SK-N-SH (cell line): ENCODE data around the gene GOLGA6L6. TPM values are rescaled to one million over a fixed set of nuclear protein-coding genes. Genes with fewer than 3 reads are reported as not detected.
"Not testable (repeated sequence)": the region's sequence is repeated elsewhere in the genome, so short reads cannot be mapped to it uniquely, and the experiment has no call there.

ENCODE experiments used
- CTCF ChIA-PET: fragments of 300-600, 350-600 bp; formaldehyde crosslinking; extraction: SDS; loops from one replicate; lab custom pipeline; 2021; lab: Yijun Ruan, JAX
- POLR2A ChIA-PET: fragments of 350-600 bp; sonication (Branson Sonifier 250); formaldehyde crosslinking; extraction: SDS; loops from one replicate; lab custom pipeline; 2020; ENCODE audit warnings: antibody characterized with exemption, inconsistent platforms; lab: Yijun Ruan, JAX
- DNase-seq: peaks from one replicate; pipeline ENCODE4 v3.0.0; 2012
- H2AFZ ChIP-seq: fragments of 200-600 bp; sonication (generic); 2 replicates; pipeline ENCODE4 v1.8.1; 2016; ENCODE audit warnings: antibody characterized with exemption, mild to moderate bottlenecking, low read depth
- H3F3A ChIP-seq: fragments of 200-600 bp; sonication (generic); replicated peaks from 2 replicates; pipeline ENCODE3; 2016; ENCODE audit warnings: antibody characterized with exemption, mild to moderate bottlenecking; ENCODE audit not compliant: insufficient read depth
- H3K27ac ChIP-seq, 2 experiments: fragments of 200-500 bp in 1 of 2; fragments of 200-600 bp in 1 of 2; sonication (Bioruptor generic) in 1 of 2; sonication (generic), shearing (Covaris generic) in 1 of 2; 2 replicates each; pipeline versions ENCODE4 v1.5.1 to v1.6.1; 2014 to 2016; ENCODE audit warnings: low read depth in 2 of 2, inconsistent platforms in 1 of 2, low read length in 1 of 2, mild to moderate bottlenecking in 1 of 2, mixed read lengths in 1 of 2
- H3K27me3 ChIP-seq: fragments of 200-600 bp; sonication (generic), shearing (Covaris generic); 2 replicates; pipeline ENCODE4 v1.6.1; 2016; ENCODE audit warnings: mixed run types; ENCODE audit not compliant: insufficient read depth
- H3K36me3 ChIP-seq, 2 experiments: fragments of 200-500 bp in 1 of 2; fragments of 200-600 bp in 1 of 2; sonication (Bioruptor generic) in 1 of 2; sonication (generic) in 1 of 2; replicated peaks in 1 of 2; 2 replicates each; pipeline versions ENCODE3 to v1.5.1; 2014 to 2016; ENCODE audit warnings: low read length in 1 of 2, mild to moderate bottlenecking in 1 of 2; ENCODE audit not compliant: insufficient read depth in 2 of 2, control insufficient read depth in 1 of 2
- H3K4me1 ChIP-seq, 2 experiments: fragments of 200-500 bp in 1 of 2; fragments of 200-600 bp in 1 of 2; sonication (Bioruptor generic) in 1 of 2; sonication (generic), shearing (Covaris generic) in 1 of 2; 2 replicates each; pipeline versions ENCODE4 v1.5.1 to v1.6.1; 2014 to 2016; ENCODE audit warnings: low read depth in 1 of 2, low read length in 1 of 2, mixed run types in 1 of 2; ENCODE audit not compliant: insufficient read depth in 2 of 2, control insufficient read depth in 1 of 2
- H3K4me2 ChIP-seq: fragments of 200-600 bp; sonication (generic), shearing (Covaris generic); 2 replicates; pipeline ENCODE4 v1.6.1; 2017; ENCODE audit warnings: mixed run types
- H3K4me3 ChIP-seq, 2 experiments: fragments of 200-500 bp in 1 of 2; fragments of 200-600 bp in 1 of 2; sonication (Bioruptor generic) in 1 of 2; sonication (generic), shearing (Covaris generic) in 1 of 2; 2 replicates each; pipeline versions ENCODE4 v1.5.1 to v1.8.1; 2014 to 2016; ENCODE audit warnings: low read depth in 2 of 2, inconsistent platforms in 1 of 2, low read length in 1 of 2, mild to moderate bottlenecking in 1 of 2, mixed read lengths in 1 of 2, moderate library complexity in 1 of 2
- H3K79me2 ChIP-seq: fragments of 200-600 bp; sonication (generic); 2 replicates; pipeline ENCODE4 v1.8.1; 2017; ENCODE audit warnings: mild to moderate bottlenecking; ENCODE audit not compliant: insufficient read depth
- H3K9ac ChIP-seq: fragments of 200-600 bp; sonication (generic); 2 replicates; pipeline ENCODE4 v1.6.1; 2017; ENCODE audit warnings: mixed run types
- H3K9me2 ChIP-seq: fragments of 200-600 bp; sonication (generic); 2 replicates; pipeline ENCODE4 v1.6.1; 2017; ENCODE audit warnings: mixed run types
- H3K9me3 ChIP-seq: fragments of 200-600 bp; sonication (generic); 2 replicates; pipeline ENCODE4 v1.6.1; 2017; ENCODE audit warnings: mixed run types, mild to moderate bottlenecking, moderate library complexity
- H4K20me1 ChIP-seq: fragments of 200-600 bp; sonication (generic); 2 replicates; pipeline ENCODE4 v1.6.1; 2017; ENCODE audit warnings: mild to moderate bottlenecking, mixed run types; ENCODE audit not compliant: insufficient read depth
- WGBS: methylation state at CpG from one replicate; pipeline ENCODE4 v1.1.6; 2017; ENCODE audit warnings: low lambda C conversion rate; 5-methylcytosine and 5-hydroxymethylcytosine counted together
- polyA plus RNA-seq, 3 experiments: library from polyadenylated mRNA; depleted of rRNA; stranded (reverse); fragments of >200 nt; gene quantifications; 2 replicates each; pipeline ENCODE4 v1.2.3, GENCODE V29; 2012

GOLGA6L6 gene, protein sequence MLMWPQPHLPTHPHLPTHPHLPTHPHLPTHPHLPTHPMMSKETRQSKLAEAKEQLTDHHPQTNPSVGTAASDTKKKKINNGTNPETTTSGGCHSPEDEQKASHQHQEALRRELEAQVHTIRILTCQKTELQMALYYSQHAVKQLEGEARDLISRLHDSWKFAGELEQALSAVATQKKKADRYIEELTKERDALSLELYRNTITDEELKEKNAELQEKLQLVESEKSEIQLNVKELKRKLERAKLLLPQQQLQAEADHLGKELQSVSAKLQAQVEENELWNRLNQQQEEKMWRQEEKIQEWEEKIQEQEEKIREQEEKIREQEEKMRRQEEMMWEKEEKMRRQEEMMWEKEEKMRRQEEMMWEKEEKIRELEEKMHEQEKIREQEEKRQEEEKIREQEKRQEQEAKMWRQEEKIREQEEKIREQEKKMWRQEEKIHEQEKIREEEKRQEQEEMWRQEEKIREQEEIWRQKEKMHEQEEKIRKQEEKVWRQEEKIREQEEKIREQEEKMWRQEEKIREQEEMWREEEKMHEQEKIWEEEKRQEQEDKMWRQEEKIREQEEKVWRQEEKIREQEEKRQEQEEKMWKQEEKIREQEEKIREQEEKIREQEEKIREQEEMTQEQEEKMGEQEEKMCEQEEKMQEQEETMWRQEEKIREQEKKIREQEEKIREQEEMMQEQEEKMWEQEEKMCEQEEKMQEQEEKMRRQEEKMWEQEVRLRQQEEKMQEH
- polyA plus RNA-seq (2012; rRNA removed): not detected in 2 replicates
- polyA plus RNA-seq (2012; cell fraction: cytosol; rRNA removed): not detected in 2 replicates
- polyA plus RNA-seq (2012; cell fraction: nucleus; rRNA removed): not detected in 2 replicates

DNA sequence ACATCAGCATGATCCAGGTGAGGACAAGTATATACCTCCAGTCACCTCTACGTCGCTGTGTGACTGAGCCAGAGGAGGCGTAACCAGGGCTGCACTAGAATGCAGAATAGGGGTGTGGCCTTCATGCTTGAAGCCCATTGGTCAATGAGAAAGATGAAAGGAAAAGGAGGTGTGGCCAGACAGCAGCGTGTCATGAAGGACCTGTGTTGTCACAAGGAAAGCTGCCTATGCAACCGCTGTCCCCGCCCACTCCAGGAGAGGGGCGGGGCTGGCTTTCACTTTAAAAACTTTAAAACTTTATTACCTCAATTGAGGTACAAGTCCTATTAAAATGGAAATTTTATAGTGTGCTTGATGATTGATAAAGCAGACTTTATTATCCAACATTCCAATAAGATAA, at the start of gene GOLGA6L6:
Gene GOLGA6L6 (minus strand): TSS at position 101 of the 400 bp plus-strand sequence. CDS start 91 bp downstream, at position 10.
- H4K20me1 ChIP-seq, H3K27ac ChIP-seq, DNase-seq, H3K36me3 ChIP-seq, H3K27me3 ChIP-seq, POLR2A ChIA-PET, H3K9me3 ChIP-seq, H3K9me2 ChIP-seq, H3K4me1 ChIP-seq, H3K9ac ChIP-seq, CTCF ChIA-PET, H2AFZ ChIP-seq, H3K79me2 ChIP-seq, H3K4me2 ChIP-seq, H3F3A ChIP-seq, H3K4me3 ChIP-seq: not testable (repeated sequence)
- 36% methylated on average over 2 of the region's 7 CpGs for WGBS

DNA sequence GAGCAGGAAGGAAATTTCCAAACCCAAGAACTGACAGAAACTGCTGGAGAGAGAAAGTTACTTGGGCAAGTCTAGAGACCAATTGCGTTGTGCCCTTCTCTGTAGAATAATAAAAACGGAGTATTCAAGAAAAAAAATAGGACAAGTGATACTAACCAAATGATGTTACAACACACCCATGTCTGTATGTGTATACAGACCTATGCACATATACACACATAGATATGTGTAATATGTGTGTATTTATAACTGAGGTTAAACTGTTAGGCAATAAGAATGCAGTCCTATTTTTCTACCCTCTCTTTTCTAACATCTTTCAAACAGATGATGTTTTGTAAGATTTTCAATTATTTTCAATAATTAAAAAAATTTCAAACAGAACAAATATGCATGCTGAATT, 48.5 kb upstream of the GOLGA6L6 start:
- H3K4me1 ChIP-seq, H3K27ac ChIP-seq, H3K36me3 ChIP-seq, H3K27me3 ChIP-seq, H3K79me2 ChIP-seq, H2AFZ ChIP-seq, H3K4me3 ChIP-seq, H3K4me2 ChIP-seq, H4K20me1 ChIP-seq, H3K9me2 ChIP-seq, CTCF ChIA-PET, H3K9ac ChIP-seq, POLR2A ChIA-PET, H3F3A ChIP-seq, DNase-seq, H3K9me3 ChIP-seq: not testable (repeated sequence)
- WGBS: no CpG with 5 or more reads among the region's 2 CpGs

DNA sequence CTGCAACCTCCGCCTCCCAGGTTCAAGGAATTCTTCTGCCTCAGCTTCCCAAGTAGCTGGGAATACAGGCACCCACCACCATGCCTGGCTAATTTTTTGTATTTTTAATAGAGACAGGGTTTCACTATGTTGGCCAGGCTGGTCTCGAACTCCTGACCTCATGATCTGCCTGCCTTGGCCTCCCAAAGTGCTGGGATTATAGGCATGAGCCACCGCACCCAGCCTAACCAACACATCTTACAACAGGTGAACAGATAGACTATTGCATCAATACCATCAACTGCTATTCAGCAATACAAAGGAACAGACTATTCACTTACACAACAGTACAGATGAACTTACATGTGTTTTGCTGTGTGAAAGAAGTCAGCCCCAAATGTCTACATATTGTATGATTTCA, 45.2 kb upstream of the GOLGA6L6 start:
- H3K27me3 ChIP-seq, POLR2A ChIA-PET, H3K9ac ChIP-seq, DNase-seq, H3K36me3 ChIP-seq, H3K9me3 ChIP-seq, H3K9me2 ChIP-seq, H3F3A ChIP-seq, H3K79me2 ChIP-seq, H3K27ac ChIP-seq, H4K20me1 ChIP-seq, CTCF ChIA-PET, H2AFZ ChIP-seq, H3K4me3 ChIP-seq, H3K4me1 ChIP-seq, H3K4me2 ChIP-seq: not testable (repeated sequence)
- WGBS: 11% methylated on average over 1 of the region's 3 CpGs

DNA sequence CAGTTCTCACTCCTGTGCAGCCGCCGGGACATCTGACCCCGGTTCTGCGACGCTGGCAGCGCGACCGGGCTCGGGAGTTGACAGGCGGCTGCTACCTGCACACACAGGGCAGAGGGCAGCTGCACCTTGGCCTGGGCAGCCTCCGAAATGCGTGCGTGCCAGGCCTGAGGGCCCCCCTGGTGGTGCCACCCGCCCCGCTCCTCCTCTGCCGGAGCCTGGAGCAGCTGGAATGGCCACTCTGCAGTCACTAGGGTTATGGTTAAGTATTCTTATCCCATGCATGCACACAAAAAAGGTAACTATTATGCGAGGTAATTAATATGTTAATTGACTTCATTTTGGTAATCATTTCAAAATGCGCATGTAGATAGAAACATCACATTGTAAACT, 41.1 kb upstream of the GOLGA6L6 start:
- H3K4me1 ChIP-seq, H3K27me3 ChIP-seq, H3K4me2 ChIP-seq, H3K9me3 ChIP-seq, H3K36me3 ChIP-seq, H3K9ac ChIP-seq, H4K20me1 ChIP-seq, CTCF ChIA-PET, H3F3A ChIP-seq, H3K9me2 ChIP-seq, H2AFZ ChIP-seq, POLR2A ChIA-PET, H3K4me3 ChIP-seq, H3K27ac ChIP-seq, DNase-seq, H3K79me2 ChIP-seq: not testable (repeated sequence)
- 16% methylated on average over 8 of the region's 18 CpGs for WGBS

DNA sequence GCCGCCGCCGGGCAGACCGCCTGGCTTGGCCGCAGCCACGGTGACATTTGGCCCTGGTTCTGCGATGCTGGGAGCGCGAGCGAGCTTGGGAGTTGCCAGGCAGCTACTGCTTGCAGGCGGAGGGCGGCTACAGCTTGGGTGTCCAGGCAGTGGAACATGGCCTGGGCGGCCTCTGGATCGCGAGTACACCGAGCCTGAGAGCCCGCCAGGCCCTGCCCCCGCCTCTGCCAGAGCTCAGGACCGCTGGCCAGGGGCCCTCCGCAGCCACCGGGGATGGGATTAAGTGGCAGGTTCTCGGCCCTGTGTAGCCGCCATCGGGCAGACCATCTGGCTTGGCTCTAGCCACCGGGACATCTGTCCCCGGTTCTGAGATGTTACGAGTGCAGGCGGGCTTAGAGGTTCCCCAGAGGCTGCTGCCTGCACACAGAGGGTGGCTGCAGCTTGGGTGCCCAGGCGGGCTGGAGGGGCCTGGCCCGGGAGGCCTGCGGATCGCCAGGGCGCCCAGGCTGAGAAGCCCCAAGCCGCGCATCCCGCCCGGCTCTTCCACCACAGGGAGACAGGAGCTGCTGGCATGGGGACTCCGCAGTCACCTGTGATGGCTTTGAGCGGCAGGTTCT, 40.6 kb upstream of the GOLGA6L6 start:
- H3F3A ChIP-seq, POLR2A ChIA-PET, H3K36me3 ChIP-seq, H3K27ac ChIP-seq, CTCF ChIA-PET, H3K79me2 ChIP-seq, H3K9me2 ChIP-seq, H3K9ac ChIP-seq, DNase-seq, H3K4me3 ChIP-seq, H4K20me1 ChIP-seq, H2AFZ ChIP-seq, H3K4me1 ChIP-seq, H3K27me3 ChIP-seq, H3K9me3 ChIP-seq, H3K4me2 ChIP-seq: not testable (repeated sequence)
- no CpG with 5 or more reads among the region's 39 CpGs for WGBS
